Upper lobe of left lung (tissue), 6 donors: ENCODE measurements around the gene GOLGA6B. TPM values are rescaled to one million over a fixed set of nuclear protein-coding genes. Genes with fewer than 3 reads are reported as not detected.
A peak's percentile ranks its signal among the peaks of the same experiment; 100 is the strongest.

Experiments
- ATAC-seq, 2 donors: fragments of 200-7000 bp; cut with Tn5 transposase; one replicate each; pipeline ENCODE4 v1.9.1; 2022; ENCODE audit warnings: mild to moderate bottlenecking in 2 of 2, moderate library complexity in 2 of 2; ENCODE audit not compliant: low FRiP score in 2 of 2
- DNase-seq, 2 donors: peaks; one replicate each; pipeline ENCODE4 v3.0.0-alpha.2; 2019 to 2020
- H3K27ac ChIP-seq, 4 donors: fragments of 200-600 bp; sonication (generic); one replicate each; pipeline ENCODE4 v1.5.1; 2016 to 2019
- H3K27me3 ChIP-seq, 4 donors: fragments of 200-600 bp; sonication (generic); one replicate each; pipeline ENCODE4 v1.5.1; 2017 to 2019
- H3K36me3 ChIP-seq, 4 donors: fragments of 200-600 bp; sonication (generic); one replicate each; pipeline ENCODE4 v1.5.1; 2016 to 2019
- H3K4me1 ChIP-seq, 4 donors: fragments of 200-600 bp; sonication (generic); one replicate each; pipeline ENCODE4 v1.5.1; 2018 to 2019
- H3K4me3 ChIP-seq, 4 donors: fragments of 200-600 bp; sonication (generic); one replicate each; pipeline ENCODE4 v1.5.1; 2017 to 2019; ENCODE audit warnings: mild to moderate bottlenecking in 2 of 4, moderate library complexity in 1 of 4
- H3K9me3 ChIP-seq, 4 donors: fragments of 200-600 bp; sonication (generic); one replicate each; pipeline ENCODE4 v1.5.1; 2018 to 2019
- EP300 ChIP-seq, 4 donors: sonication (generic); formaldehyde crosslinking; IDR thresholded peaks; one replicate each; pipeline ENCODE4 v1.5.1; 2017; ENCODE audit warnings: antibody characterized with exemption in 4 of 4, control low read depth in 2 of 4
- POLR2A ChIP-seq, 4 donors: fragments of 450-650 bp; IDR thresholded peaks; one replicate each; pipeline ENCODE4 v1.5.1; 2016 to 2017; ENCODE audit warnings: antibody characterized with exemption in 4 of 4, mild to moderate bottlenecking in 2 of 4
- POLR2AphosphoS5 ChIP-seq, 2 donors: sonication (generic); formaldehyde crosslinking; IDR thresholded peaks; one replicate each; pipeline ENCODE4 v1.5.1; 2017; ENCODE audit warnings: antibody characterized with exemption in 2 of 2
- WGBS, 2 donors: methylation state at CpG; one replicate each; pipeline ENCODE4 v1.1.5; 2017 to 2018; 5-methylcytosine and 5-hydroxymethylcytosine counted together
- total RNA-seq, 6 donors: library from RNA; depleted of rRNA in 4 of 6; stranded (reverse); fragments of >200 nt in 4 of 6; gene quantifications; one replicate each; pipeline versions ENCODE4 v1.1.0 to v1.2.1, GENCODE V29; 2016 to 2021
- TF ChIP-seq, protein P1 (sequence below), 6 experiments: fragments of 450-650 bp in 4 of 6; fragments of 200-600 bp in 2 of 6; sonication (generic) in 2 of 6; IDR thresholded peaks; one replicate each; pipeline ENCODE4 v1.5.1; 2016 to 2019; ENCODE audit warnings: antibody characterized with exemption in 6 of 6
- donor health status: DM: no; HTN: no; CAD: no; lungs with moderate emphysema.
- donor health status: DM: no; HTN: yes; CAD: no; lungs with severe emphysema.

GOLGA6B gene
- total RNA-seq, 6 donors from 2014 or later = not detected

DNA sequence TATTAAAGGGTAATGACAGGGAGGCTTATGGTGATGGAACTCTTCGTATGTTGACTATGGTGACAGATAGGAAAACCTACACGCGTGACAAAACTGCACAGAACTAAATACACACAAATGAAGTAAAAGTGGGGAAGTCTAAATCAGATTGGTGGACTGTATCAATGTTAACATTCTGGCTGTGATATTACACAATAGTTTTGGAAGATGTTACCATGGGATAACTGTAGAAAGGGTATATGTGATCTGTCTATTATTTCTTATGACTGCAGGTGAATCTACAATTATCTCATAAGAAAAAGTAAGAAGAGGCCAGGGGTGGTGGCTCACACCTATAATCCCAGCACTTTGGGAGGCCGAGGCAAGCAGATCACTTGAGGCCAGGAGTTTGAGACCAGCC is 22.3 kb downstream of the GOLGA6B start:
- ATAC-seq = no peak

DNA sequence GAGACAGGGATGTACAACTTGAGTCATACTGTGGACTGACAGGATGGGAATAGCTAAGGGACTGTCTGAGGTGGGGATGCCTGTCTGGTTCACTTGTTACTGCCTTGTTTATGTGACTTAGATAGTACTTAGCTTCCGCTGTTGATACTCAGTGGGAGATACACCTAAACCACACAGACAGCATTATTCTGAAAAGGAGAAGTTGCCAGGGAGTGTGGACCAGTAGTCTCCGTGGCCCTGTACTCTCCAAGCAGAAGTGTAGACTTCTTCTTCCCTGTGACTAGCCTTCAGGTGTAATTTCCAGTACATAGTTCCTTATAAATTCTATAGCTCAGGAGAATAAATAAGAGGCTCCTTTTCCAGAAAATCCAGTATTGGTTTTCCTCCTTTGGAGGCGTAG is 26.4 kb downstream of the GOLGA6B start:
- ATAC-seq = no peak
- H3K4me1 ChIP-seq = peaks cover 0 to 8% (median 5%) of the 10 kb centered on the region in 4 donors
- no peak overlapping the region for H3K4me3 ChIP-seq
- no peaks in the 10 kb centered on the region for H3K36me3 ChIP-seq
- TF ChIP-seq EP300 (IDR thresholded peaks at IDR 0.05) (no peak), POLR2AphosphoS5 (IDR thresholded peaks at IDR 0.05) (no peak), POLR2A (IDR thresholded peaks at IDR 0.05) (no peak)
- TF ChIP-seq, protein P1, sequence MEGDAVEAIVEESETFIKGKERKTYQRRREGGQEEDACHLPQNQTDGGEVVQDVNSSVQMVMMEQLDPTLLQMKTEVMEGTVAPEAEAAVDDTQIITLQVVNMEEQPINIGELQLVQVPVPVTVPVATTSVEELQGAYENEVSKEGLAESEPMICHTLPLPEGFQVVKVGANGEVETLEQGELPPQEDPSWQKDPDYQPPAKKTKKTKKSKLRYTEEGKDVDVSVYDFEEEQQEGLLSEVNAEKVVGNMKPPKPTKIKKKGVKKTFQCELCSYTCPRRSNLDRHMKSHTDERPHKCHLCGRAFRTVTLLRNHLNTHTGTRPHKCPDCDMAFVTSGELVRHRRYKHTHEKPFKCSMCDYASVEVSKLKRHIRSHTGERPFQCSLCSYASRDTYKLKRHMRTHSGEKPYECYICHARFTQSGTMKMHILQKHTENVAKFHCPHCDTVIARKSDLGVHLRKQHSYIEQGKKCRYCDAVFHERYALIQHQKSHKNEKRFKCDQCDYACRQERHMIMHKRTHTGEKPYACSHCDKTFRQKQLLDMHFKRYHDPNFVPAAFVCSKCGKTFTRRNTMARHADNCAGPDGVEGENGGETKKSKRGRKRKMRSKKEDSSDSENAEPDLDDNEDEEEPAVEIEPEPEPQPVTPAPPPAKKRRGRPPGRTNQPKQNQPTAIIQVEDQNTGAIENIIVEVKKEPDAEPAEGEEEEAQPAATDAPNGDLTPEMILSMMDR (IDR thresholded peaks at IDR 0.05) = no peak
- H3K27me3 ChIP-seq = no peaks in the 10 kb centered on the region
- DNase-seq = no peak
- no peak overlapping the region for H3K27ac ChIP-seq
- H3K9me3 ChIP-seq = no peaks in the 10 kb centered on the region
- WGBS, 2 donors = 55 to 57% methylated on average over 3 of the region's 3 CpGs

More for the DNA sequence above, 22.3 kb downstream of the GOLGA6B start:
- no peak for DNase-seq
- Histone ChIP-seq H3K27me3 (no peaks in the 10 kb centered on the region), H3K4me3 (no peak overlapping the region), H3K27ac (no peak overlapping the region), H3K9me3 (no peaks in the 10 kb centered on the region), H3K4me1 (no peaks in the 10 kb centered on the region), H3K36me3 (no peaks in the 10 kb centered on the region)
- WGBS, 2 donors = 81 to 86% methylated on average over 4 of the region's 4 CpGs
- TF ChIP-seq, protein P1 (IDR thresholded peaks at IDR 0.05) = no peak
- no peak for TF ChIP-seq EP300 (IDR thresholded peaks at IDR 0.05)
- no peak for TF ChIP-seq POLR2A (IDR thresholded peaks at IDR 0.05)
- TF ChIP-seq POLR2AphosphoS5 (IDR thresholded peaks at IDR 0.05) = no peak

DNA sequence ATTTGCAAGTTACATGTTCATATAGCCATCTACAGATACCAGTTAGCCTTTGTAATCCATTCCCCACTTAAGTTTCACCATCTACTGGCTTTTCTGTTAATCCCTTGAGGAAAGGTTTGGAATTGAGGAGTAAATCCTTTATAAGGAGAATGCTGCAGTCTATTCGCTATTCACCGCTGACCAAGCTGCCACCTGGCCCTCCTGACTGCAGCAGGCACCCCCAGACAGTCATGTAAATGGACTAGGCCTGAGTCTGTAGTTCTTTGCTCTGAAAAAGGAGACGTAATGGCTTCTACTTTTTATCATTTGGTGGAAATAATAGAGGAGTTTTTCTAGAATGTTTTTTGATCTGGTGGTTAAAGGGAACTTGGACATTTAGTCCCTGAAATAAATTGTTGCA is 28.3 kb downstream of the GOLGA6B start:
- no peak for ATAC-seq
- WGBS, 2 donors = 94 to 98% methylated on average over 3 of the region's 3 CpGs
- H3K27me3 ChIP-seq = no peaks in the 10 kb centered on the region
- H3K9me3 ChIP-seq = no peaks in the 10 kb centered on the region
- peaks cover 0 to 20% (median 8%) of the 10 kb centered on the region in 4 donors for H3K4me1 ChIP-seq
- H3K36me3 ChIP-seq = no peaks in the 10 kb centered on the region
- TF ChIP-seq, protein P1 (IDR thresholded peaks at IDR 0.05) = no peak
- no peak for TF ChIP-seq POLR2AphosphoS5 (IDR thresholded peaks at IDR 0.05)
- DNase-seq = no peak
- no peak overlapping the region for H3K27ac ChIP-seq
- H3K4me3 ChIP-seq = no peak overlapping the region

DNA sequence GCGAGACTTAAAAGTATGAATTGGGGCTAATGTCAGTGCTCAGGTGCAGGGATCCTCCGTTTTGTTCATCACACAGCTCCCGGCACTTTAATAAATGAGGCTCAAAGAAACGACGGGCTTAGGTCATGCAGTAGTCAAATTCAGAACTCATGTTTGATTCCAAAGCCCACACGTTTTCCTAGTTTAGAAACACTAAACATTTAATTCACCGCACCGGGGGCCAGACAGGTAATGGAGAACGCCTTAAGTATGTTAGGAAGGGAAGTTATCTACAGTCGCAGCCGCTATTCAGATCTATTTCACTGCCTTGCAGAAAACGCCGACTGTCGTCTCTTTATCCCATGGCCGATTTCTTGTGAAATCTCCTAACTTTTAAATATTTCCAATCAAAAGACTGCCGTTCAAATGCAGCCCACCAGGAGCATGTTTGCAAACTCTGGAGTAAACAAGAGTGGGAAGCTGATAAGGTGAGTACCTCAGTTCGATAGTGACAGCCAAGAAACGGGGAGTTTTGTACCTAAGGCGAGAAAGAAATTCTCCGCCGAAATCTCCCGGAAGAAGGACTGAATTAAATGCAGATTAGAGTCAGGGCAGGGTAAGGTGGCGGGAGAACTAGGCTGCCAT is 30.9 kb downstream of the GOLGA6B start:
- DNase-seq (no peak), ATAC-seq (no peak)
- no peaks in the 10 kb centered on the region for H3K9me3 ChIP-seq
- TF ChIP-seq POLR2AphosphoS5 (IDR thresholded peaks at IDR 0.05) = no peak
- TF ChIP-seq, protein P1 (IDR thresholded peaks at IDR 0.05) = no peak
- no peak for TF ChIP-seq EP300 (IDR thresholded peaks at IDR 0.05)
- no peak for TF ChIP-seq POLR2A (IDR thresholded peaks at IDR 0.05)
- peaks cover 0 to 20% (median 8%) of the 10 kb centered on the region in 4 donors for H3K4me1 ChIP-seq
- peak overlapping the region; percentile 62 to 75 (median 68) for H3K4me3 ChIP-seq
- peak overlapping the region; percentile 84 to 95 (median 90) for H3K27ac ChIP-seq
- no peaks in the 10 kb centered on the region for H3K27me3 ChIP-seq
- H3K36me3 ChIP-seq = no peaks in the 10 kb centered on the region
- WGBS, 2 donors = 30 to 35% methylated on average over 23 of the region's 23 CpGs
